K562 (cell line): ENCODE measurements around the gene MDK. TPM values are rescaled to one million over a fixed set of nuclear protein-coding genes. Genes with fewer than 3 reads are reported as not detected.

Source experiments
- BCL6 ChIP-seq: fragments of 250-450 bp; sonication (Bioruptor Pico); IDR thresholded peaks from 2 replicates; pipeline ENCODE4 v1.4.0; 2020
- JUN ChIP-seq, 2 experiments: sonication (generic) in 1 of 2; formaldehyde crosslinking in 1 of 2; IDR thresholded peaks; 2 replicates each; pipeline versions ENCODE4 v1.6.1 to v1.8.0; 2012 to 2022; ENCODE audit warnings: borderline replicate concordance in 2 of 2, mild to moderate bottlenecking in 2 of 2, improper control_type of control experiment in 1 of 2, low read depth in 1 of 2, low read length in 1 of 2, missing genetic modification reagents in 1 of 2
- KDM5B ChIP-seq: fragments of 200-600 bp; sonication (generic); IDR thresholded peaks from 2 replicates; pipeline ENCODE4 v1.6.1; 2012; ENCODE audit warnings: low read depth, mild to moderate bottlenecking, moderate library complexity, low read length, control low read depth, inconsistent platforms; ENCODE audit not compliant: insufficient replicate concordance
- KLF1 ChIP-seq: fragments of 450-650 bp; IDR thresholded peaks from 2 replicates; pipeline ENCODE4 v1.6.1; 2016; ENCODE audit warnings: missing genetic modification characterization, missing compliant biosample characterization
- MCM3 ChIP-seq: fragments of 450-650 bp; IDR thresholded peaks from 2 replicates; pipeline ENCODE4 v1.6.1; 2016
- MGA ChIP-seq: fragments of 450-650 bp; IDR thresholded peaks from 2 replicates; pipeline ENCODE4 v1.6.1; 2016; ENCODE audit warnings: mild to moderate bottlenecking, moderate library complexity
- NR2F6 ChIP-seq: fragments of 450-650 bp; formaldehyde crosslinking; IDR thresholded peaks from 2 replicates; pipeline ENCODE4 v1.4.0; 2020; ENCODE audit warnings: mild to moderate bottlenecking
- PHB2 ChIP-seq: fragments of 450-650 bp; IDR thresholded peaks from 2 replicates; pipeline ENCODE4 v1.6.1; 2017; ENCODE audit warnings: low read depth
- PHF21A ChIP-seq: fragments of 450-650 bp; IDR thresholded peaks from 2 replicates; pipeline ENCODE4 v1.6.1; 2017; ENCODE audit warnings: low read depth, borderline replicate concordance
- SMARCB1 ChIP-seq: IDR thresholded peaks from 2 replicates; pipeline ENCODE4 v1.6.1; 2011; ENCODE audit warnings: improper control_type of control experiment, low read depth; ENCODE audit not compliant: insufficient read length
- XRCC5 ChIP-seq: fragments of 200-400 bp; formaldehyde crosslinking; IDR thresholded peaks from 2 replicates; pipeline ENCODE4 v1.6.1; 2017; ENCODE audit warnings: low read depth, mild to moderate bottlenecking, low read length
- ZC3H8 ChIP-seq: fragments of 450-650 bp; IDR thresholded peaks from 2 replicates; pipeline ENCODE4 v1.6.1; 2017
- ZNF324 ChIP-seq: fragments of 250-450 bp; sonication (Bioruptor Pico); IDR thresholded peaks from 2 replicates; pipeline ENCODE4 v1.4.0; 2020; ENCODE audit warnings: mild to moderate bottlenecking
- polyA plus RNA-seq, 8 experiments: library from polyadenylated mRNA; depleted of rRNA in 4 of 8; stranded (reverse) in 5 of 8; unstranded in 3 of 8; fragments of >200 nt; fragmentation: Nextera tagmentation in 2 of 8; fragmentation: Illumina TruSeq in 1 of 8; extraction: Ambion mirVana in 2 of 8; extraction: Trizol in 1 of 8; gene quantifications; 2 replicates each; pipeline versions ENCODE4 v1.2.1 to v1.2.3, GENCODE V29; 2011 to 2014; ENCODE audit warnings: inconsistent platforms in 1 of 8, missing spikeins in 1 of 8
- total RNA-seq, 7 experiments: library from RNA; depleted of rRNA in 6 of 7; stranded (reverse); fragments of >200 nt in 6 of 7; fragmentation: Illumina TruSeq in 2 of 7; extraction: Trizol in 2 of 7; gene quantifications; 2 replicates each; pipeline versions ENCODE4 v1.2.1 to v1.2.3, GENCODE V29; 2011 to 2021; ENCODE audit warnings: low replicate concordance in 1 of 7

MDK gene
- total and polyA plus RNA-seq, 9 of the 15 experiments (the other 6 are each of a cell fraction or from before 2014, with no cell fraction given) = 20.7 to 700 (median 350) TPM

GRCh38 chr11:46342239-46342638 is 39.2 kb upstream of the MDK start (continued):
- TF ChIP-seq MGA (no peak), KLF1 (tag) (no peak), SMARCB1 (no peak), ZNF324 (CRISPR knock-in tag) (no peak), NR2F6 (CRISPR knock-in tag) (no peak), MCM3 (no peak), XRCC5 (no peak), PHB2 (no peak), ZC3H8 (no peak), JUN (IDR thresholded peaks at IDR 0.05; ENCODE audit: borderline replicate concordance, low read depth, low read length) (no peak), JUN (CRISPR knock-in tag; IDR thresholded peaks at IDR 0.05; ENCODE audit: borderline replicate concordance) (no peak), KDM5B (no peak), BCL6 (CRISPR knock-in tag) (no peak), PHF21A (no peak)
